Lower lobe of right lung (tissue), 2 donors: ENCODE results near the gene TSPAN16. TPM values are rescaled to one million over a fixed set of nuclear protein-coding genes. Genes with fewer than 3 reads are reported as not detected.
A peak's percentile ranks its signal among the peaks of the same experiment; 100 is the strongest.

Experiments
- ATAC-seq, 2 donors: fragments of 200-7000 bp; cut with Tn5 transposase; one replicate each; pipeline ENCODE4 v1.9.1; 2020 to 2022; ENCODE audit warnings: mild to moderate bottlenecking in 2 of 2, moderate library complexity in 2 of 2
- DNase-seq: peaks from one replicate; pipeline ENCODE4 v3.0.0-alpha.2; 2020
- H3K27ac ChIP-seq: fragments of 200-600 bp; one replicate; pipeline ENCODE4 v1.8.0; 2022
- H3K27me3 ChIP-seq: fragments of 200-600 bp; one replicate; pipeline ENCODE4 v1.8.0; 2022; ENCODE audit warnings: low read depth
- H3K36me3 ChIP-seq: fragments of 200-600 bp; one replicate; pipeline ENCODE4 v1.8.0; 2022; ENCODE audit warnings: mild to moderate bottlenecking
- H3K4me1 ChIP-seq: fragments of 200-600 bp; one replicate; pipeline ENCODE4 v1.8.0; 2022
- H3K4me3 ChIP-seq: fragments of 200-600 bp; one replicate; pipeline ENCODE4 v1.8.0; 2022; ENCODE audit warnings: mild to moderate bottlenecking
- H3K9me3 ChIP-seq: fragments of 200-600 bp; one replicate; pipeline ENCODE4 v1.8.0; 2022
- intact Hi-C: fragments of 100-400 bp; cut with DNase I; formaldehyde crosslinking; loops from one replicate; pipeline ENCODE4 v1.11.0; 2022
- total RNA-seq: library from RNA; stranded (reverse); fragmentation: NEBNext Ultra II Directional; extraction: Animal tissue kit (Norgen Biotek cat#: 25700); gene quantifications from one replicate; pipeline ENCODE4 v1.2.1, GENCODE V29; 2021
- TF ChIP-seq, protein P1 (sequence below): fragments of 200-600 bp; IDR thresholded peaks from one replicate; pipeline ENCODE4 v1.8.0; 2022; ENCODE audit warnings: antibody characterized with exemption, mild to moderate bottlenecking
- donor health status: DM: no; HTN: yes; CAD: no; lungs with severe emphysema.

Gene TSPAN16
- total RNA-seq, 1 donor from 2014 or later = not detected

DNA sequence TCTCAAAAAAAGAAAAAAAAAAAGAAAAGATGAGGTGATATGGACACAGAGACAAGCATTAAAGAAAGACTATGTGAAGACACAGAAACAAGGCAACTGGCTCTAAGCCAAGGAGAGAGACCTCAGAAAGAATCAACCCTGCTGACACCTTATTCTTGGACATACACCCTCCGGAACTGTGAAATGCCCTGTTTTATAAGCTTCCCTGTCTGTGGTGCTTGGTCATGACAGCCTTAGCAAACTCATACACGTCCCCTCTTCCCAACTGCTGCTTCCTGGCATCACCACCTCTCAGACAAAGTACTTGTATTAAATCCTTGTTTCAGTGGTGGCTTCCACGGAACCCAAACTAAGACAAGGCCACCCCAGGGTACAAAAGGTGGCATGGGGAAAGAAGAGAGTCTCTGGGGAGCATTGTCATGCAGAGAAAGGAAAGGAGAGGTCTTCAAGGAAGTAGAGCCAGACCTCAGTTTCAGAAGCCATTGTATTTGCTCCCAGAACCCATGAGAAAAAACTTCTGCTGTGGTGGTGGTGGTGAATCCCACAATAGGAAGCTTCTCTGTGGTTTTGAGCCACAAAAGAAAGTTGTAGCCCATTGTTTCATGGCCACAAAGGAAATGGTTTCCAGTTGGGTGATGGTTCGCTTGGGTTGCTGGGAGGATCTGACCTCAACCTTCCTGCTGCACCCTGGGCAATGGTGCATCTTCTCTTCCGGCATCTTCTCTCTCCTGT, 16.3 kb upstream of the TSPAN16 start:
- H3K27me3 ChIP-seq = peaks cover 6% of the 10 kb centered on the region
- peak overlapping the region; percentile 13 for H3K27ac ChIP-seq
- H3K4me3 ChIP-seq = no peak overlapping the region
- H3K4me1 ChIP-seq = peaks cover 6% of the 10 kb centered on the region
- intact Hi-C loops = no loop called here
- no peaks in the 10 kb centered on the region for H3K36me3 ChIP-seq
- DNase-seq = no peak
- no peaks in the 10 kb centered on the region for H3K9me3 ChIP-seq
- peak in 1 of 2 donors; percentile 12 for ATAC-seq
- TF ChIP-seq, protein P1, sequence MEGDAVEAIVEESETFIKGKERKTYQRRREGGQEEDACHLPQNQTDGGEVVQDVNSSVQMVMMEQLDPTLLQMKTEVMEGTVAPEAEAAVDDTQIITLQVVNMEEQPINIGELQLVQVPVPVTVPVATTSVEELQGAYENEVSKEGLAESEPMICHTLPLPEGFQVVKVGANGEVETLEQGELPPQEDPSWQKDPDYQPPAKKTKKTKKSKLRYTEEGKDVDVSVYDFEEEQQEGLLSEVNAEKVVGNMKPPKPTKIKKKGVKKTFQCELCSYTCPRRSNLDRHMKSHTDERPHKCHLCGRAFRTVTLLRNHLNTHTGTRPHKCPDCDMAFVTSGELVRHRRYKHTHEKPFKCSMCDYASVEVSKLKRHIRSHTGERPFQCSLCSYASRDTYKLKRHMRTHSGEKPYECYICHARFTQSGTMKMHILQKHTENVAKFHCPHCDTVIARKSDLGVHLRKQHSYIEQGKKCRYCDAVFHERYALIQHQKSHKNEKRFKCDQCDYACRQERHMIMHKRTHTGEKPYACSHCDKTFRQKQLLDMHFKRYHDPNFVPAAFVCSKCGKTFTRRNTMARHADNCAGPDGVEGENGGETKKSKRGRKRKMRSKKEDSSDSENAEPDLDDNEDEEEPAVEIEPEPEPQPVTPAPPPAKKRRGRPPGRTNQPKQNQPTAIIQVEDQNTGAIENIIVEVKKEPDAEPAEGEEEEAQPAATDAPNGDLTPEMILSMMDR = no peak

DNA sequence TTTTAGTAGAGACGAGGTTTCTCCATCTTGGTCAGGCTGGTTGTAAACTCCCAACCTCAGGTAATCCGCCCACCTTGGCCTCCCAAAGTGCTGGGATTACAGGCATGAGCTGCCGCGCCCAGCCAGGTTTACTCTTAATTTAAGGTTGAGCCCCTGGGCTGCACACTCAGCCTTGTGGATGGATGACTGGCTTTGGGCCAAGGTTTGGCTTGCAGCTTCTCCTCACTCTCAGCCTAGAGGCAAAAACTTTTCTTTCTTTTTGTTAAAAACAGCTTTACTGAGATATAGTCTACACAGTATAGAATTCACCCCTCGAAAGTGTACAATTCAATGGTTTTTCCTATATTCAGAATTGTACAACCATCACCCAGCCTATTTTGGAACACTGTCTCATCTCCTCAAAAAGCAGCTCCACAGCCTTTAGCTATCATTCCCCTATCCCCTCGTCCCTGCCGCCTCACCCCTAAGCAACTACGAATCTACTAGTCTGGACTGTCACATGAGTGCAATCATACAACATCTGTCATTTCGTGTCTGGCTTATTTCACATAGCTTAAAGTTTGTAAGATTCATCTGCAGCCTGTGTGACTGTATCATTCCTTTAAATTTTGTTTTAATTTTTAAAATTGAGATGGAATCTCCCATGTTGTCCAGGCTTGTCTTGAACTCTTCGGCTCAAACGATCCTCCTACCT, 14.5 kb upstream of the TSPAN16 start:
- DNase-seq = no peak
- intact Hi-C loops = no loop called here
- H3K4me3 ChIP-seq = no peak overlapping the region

DNA sequence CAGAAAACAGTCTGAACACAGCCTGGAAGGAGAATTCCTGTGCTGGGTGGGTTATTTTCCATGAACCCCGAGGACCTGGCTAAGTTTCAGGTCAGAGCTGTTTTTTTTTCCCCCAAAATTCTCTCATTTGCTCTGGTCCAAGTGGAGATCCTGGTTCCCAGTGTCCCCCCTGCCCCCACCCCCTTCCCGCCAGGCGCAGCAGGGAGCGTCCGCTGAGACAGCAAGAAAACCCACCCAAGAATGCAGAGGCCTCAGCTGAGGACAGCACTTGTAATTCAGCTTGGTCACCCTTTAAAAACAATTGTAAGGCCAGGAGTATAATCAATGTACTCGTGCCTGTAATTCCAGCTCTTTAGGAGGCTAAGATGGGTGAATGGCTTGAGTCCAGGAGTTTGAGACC, 11.4 kb upstream of the TSPAN16 start:
- intact Hi-C loops = no loop called here
- ATAC-seq (no peak), DNase-seq (no peak)
- TF ChIP-seq, protein P1 = no peak
- Histone ChIP-seq H3K27ac (no peak overlapping the region), H3K4me3 (no peak overlapping the region), H3K9me3 (no peaks in the 10 kb centered on the region), H3K27me3 (peaks cover 6% of the 10 kb centered on the region), H3K4me1 (peaks cover 21% of the 10 kb centered on the region), H3K36me3 (no peaks in the 10 kb centered on the region)

More for the DNA sequence above, 14.5 kb upstream of the TSPAN16 start:
- H3K9me3 ChIP-seq = no peaks in the 10 kb centered on the region
- TF ChIP-seq, protein P1 = no peak
- ATAC-seq = no peak
- H3K27me3 ChIP-seq = peaks cover 6% of the 10 kb centered on the region
- H3K27ac ChIP-seq = no peak overlapping the region
- no peaks in the 10 kb centered on the region for H3K36me3 ChIP-seq
- H3K4me1 ChIP-seq = peaks cover 13% of the 10 kb centered on the region

DNA sequence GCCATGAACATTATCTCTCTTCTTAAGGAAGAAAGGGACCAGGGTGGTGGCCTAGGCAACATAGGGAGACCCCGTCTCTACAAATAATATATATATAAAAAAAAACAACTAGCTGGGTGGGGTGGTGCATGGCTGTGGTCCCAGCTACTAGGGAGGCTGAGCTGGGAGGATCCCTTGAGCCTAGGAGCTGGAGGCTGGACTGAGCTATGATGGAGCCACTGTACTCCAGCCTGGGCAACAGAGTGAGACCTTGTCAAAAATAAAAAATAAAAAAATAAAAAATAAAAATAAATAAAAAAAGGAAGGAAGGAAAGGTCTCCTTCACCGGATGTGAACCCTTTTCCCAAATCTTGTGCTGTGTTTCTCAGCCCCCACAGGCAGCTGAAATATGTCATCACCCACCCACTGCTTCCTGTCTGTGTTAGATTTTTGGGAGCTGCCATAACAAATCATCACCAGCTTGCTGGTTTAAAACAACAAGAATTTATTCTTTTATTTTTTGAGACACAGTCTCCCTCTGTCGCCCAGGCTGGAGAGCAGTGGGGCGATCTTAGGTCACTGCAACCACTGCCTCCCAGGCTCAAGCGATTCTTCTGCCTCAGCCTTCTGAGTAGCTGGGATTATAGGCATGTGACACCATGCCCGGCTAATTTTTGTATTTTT, 9.5 kb upstream of the TSPAN16 start:
- Histone ChIP-seq H3K9me3 (no peaks in the 10 kb centered on the region), H3K36me3 (no peaks in the 10 kb centered on the region), H3K27ac (peak overlapping the region; percentile 44), H3K4me1 (peaks cover 16% of the 10 kb centered on the region), H3K4me3 (no peak overlapping the region), H3K27me3 (peaks cover 6% of the 10 kb centered on the region)
- TF ChIP-seq, protein P1 = peak; percentile 47
- intact Hi-C loops = no loop called here
- ATAC-seq (peak; percentile 47 to 64), DNase-seq (no peak)

DNA sequence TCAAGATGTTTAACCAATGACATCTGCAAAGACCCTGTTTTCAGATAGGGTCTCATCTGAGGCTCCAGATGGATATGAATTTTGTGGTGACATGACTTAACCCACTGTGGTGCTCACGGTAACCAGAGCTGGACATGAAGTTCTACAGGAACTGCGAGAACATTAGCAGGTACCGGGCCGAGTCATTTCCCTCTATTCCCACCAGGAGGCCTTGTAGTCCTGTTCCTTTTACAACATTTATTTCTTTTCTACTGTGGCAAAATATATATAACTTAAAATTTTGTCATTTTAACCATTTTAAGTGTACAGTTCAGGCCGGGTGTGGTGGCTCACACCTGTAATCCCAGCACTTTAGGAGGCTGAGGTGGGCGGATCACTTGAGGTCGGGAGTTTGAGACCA, 7.6 kb upstream of the TSPAN16 start:
- Histone ChIP-seq H3K27me3 (no peaks in the 10 kb centered on the region), H3K4me1 (peaks cover 19% of the 10 kb centered on the region), H3K27ac (no peak overlapping the region), H3K9me3 (no peaks in the 10 kb centered on the region), H3K36me3 (no peaks in the 10 kb centered on the region), H3K4me3 (no peak overlapping the region)
- DNase-seq (no peak), ATAC-seq (no peak)
- TF ChIP-seq, protein P1 = peak; percentile 45
- intact Hi-C loops = no loop called here
